Pancreas (tissue), 10 donors: ENCODE data around the gene NOL4L. TPM values are rescaled to one million over a fixed set of nuclear protein-coding genes. Genes with fewer than 3 reads are reported as not detected.

ENCODE experiments used
- ATAC-seq, 4 donors: fragments of 200-7000 bp; cut with Tn5 transposase; one replicate each; pipeline versions ENCODE4 v1.8.0 to v1.9.1; 2020; ENCODE audit warnings: mild to moderate bottlenecking in 4 of 4, moderate library complexity in 4 of 4
- DNase-seq, 6 donors: peaks; one replicate each; pipeline ENCODE4 v3.0.0-alpha.2; 2020
- FAIRE-seq: peaks from 2 replicates; lab custom pipeline; 2012; peaks lifted over from hg19 to GRCh38; lab: Jason Lieb, UNC
- H3K27ac ChIP-seq, 4 donors: fragments of 200-600 bp; sonication (generic); 1 replicate in 3 of 4; 2 replicates in 1 of 4; pipeline versions ENCODE4 v1.5.0 to v1.8.0; 2020
- H3K27me3 ChIP-seq, 4 donors: fragments of 200-600 bp; one replicate each; pipeline ENCODE4 v1.8.0; 2021
- H3K36me3 ChIP-seq, 3 donors: fragments of 200-600 bp; sonication (generic) in 1 of 3; one replicate each; pipeline versions ENCODE4 v1.5.0 to v1.8.0; 2020 to 2021
- H3K4me1 ChIP-seq, 3 donors: fragments of 200-600 bp; one replicate each; pipeline ENCODE4 v1.8.0; 2021
- H3K4me3 ChIP-seq, 4 donors: fragments of 200-600 bp; sonication (generic) in 2 of 4; one replicate each; pipeline versions ENCODE4 v1.5.0 to v1.8.0; 2020 to 2021
- H3K9me3 ChIP-seq, 4 donors: fragments of 200-600 bp; one replicate each; pipeline ENCODE4 v1.8.0; 2021
- WGBS, 2 donors: extraction: QIAGEN DNeasy Blood & Tissue Kit; methylation state at CpG; one replicate each; pipeline ENCODE4 v1.1.7; 2013; 5-methylcytosine and 5-hydroxymethylcytosine counted together
- intact Hi-C, 3 donors: fragments of 100-400 bp; cut with DNase I; formaldehyde crosslinking; loops; one replicate each; pipeline versions ENCODE4 v1.11.1 to v1.14.2; 2022
- polyA plus RNA-seq, 2 donors: library from polyadenylated mRNA; stranded (reverse); fragments of 200-250 nt; gene quantifications; one replicate each; pipeline ENCODE4 v1.2.3, GENCODE V29; 2013
- total RNA-seq, 6 donors: library from RNA; stranded (reverse); fragmentation: NEBNext Ultra II Directional in 4 of 6; extraction: Animal tissue kit (Norgen Biotek cat#: 25700) in 4 of 6; gene quantifications; one replicate each; pipeline versions ENCODE4 v1.2.1 to v1.2.4, GENCODE V29; 2021 to 2023
- TF ChIP-seq, protein P1 (sequence below), 4 donors: fragments of 200-600 bp; sonication (generic) in 3 of 4; IDR thresholded peaks; one replicate each; pipeline versions ENCODE4 v1.5.0 to v1.8.0; 2021; ENCODE audit warnings: antibody characterized with exemption in 4 of 4
- donor health status: healthy with polysubstance abuse.
- donor health status: DM: no; HTN: no; CAD: no; lungs with moderate emphysema.
- donor health status: DM: no; HTN: no; CAD: no.
- donor health status: control.
- donor health status: control.
- donor health status: Bipolar disorder and iron deficiency.
- donor health status: DM: yes; HTN: yes; CAD: no.
- donor health status: DM: no; HTN: no; CAD: no.
- donor health status: DM: no; HTN: no; CAD: no.
- donor health status: DM: yes; HTN: yes; CAD: no.

Gene NOL4L
- total and polyA plus RNA-seq, 8 donors = 8.7 to 14.5 (median 10.2) TPM

DNA sequence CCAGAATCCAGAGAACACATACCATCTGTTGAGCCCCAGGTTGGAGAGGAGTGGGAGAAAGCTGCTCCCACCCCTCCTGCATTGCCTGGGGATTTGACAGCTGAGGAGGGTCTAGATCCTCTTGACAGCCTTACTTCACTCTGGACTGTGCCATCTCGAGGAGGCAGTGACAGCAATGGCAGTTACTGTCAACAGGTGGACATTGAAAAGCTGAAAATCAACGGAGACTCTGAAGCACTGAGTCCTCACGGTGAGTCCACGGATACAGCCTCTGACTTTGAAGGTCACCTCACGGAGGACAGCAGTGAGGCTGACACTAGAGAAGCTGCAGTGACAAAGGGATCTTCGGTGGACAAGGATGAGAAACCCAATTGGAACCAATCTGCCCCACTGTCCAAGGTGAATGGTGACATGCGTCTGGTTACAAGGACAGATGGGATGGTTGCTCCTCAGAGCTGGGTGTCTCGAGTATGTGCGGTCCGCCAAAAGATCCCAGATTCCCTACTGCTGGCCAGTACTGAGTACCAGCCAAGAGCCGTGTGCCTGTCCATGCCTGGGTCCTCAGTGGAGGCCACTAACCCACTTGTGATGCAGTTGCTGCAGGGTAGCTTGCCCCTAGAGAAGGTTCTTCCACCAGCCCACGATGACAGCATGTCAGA, 149.6 kb downstream of the NOL4L start:
- ATAC-seq (no peak), FAIRE-seq (no peak), DNase-seq (no peak)
- H3K4me1 ChIP-seq = peaks cover 0 to 6% (median 4%) of the 10 kb centered on the region in 3 donors
- no peak overlapping the region for H3K27ac ChIP-seq
- H3K9me3 ChIP-seq = no peaks in the 10 kb centered on the region
- H3K27me3 ChIP-seq = no peaks in the 10 kb centered on the region
- intact Hi-C loops = no loop called here
- no peak overlapping the region for H3K4me3 ChIP-seq
- 88 to 90% methylated on average over 12 of the region's 12 CpGs for WGBS, 2 donors
- TF ChIP-seq, protein P1, sequence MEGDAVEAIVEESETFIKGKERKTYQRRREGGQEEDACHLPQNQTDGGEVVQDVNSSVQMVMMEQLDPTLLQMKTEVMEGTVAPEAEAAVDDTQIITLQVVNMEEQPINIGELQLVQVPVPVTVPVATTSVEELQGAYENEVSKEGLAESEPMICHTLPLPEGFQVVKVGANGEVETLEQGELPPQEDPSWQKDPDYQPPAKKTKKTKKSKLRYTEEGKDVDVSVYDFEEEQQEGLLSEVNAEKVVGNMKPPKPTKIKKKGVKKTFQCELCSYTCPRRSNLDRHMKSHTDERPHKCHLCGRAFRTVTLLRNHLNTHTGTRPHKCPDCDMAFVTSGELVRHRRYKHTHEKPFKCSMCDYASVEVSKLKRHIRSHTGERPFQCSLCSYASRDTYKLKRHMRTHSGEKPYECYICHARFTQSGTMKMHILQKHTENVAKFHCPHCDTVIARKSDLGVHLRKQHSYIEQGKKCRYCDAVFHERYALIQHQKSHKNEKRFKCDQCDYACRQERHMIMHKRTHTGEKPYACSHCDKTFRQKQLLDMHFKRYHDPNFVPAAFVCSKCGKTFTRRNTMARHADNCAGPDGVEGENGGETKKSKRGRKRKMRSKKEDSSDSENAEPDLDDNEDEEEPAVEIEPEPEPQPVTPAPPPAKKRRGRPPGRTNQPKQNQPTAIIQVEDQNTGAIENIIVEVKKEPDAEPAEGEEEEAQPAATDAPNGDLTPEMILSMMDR (IDR thresholded peaks at IDR 0.05) = no peak
- peaks cover 3 to 65% (median 32%) of the 10 kb centered on the region in 3 donors for H3K36me3 ChIP-seq

DNA sequence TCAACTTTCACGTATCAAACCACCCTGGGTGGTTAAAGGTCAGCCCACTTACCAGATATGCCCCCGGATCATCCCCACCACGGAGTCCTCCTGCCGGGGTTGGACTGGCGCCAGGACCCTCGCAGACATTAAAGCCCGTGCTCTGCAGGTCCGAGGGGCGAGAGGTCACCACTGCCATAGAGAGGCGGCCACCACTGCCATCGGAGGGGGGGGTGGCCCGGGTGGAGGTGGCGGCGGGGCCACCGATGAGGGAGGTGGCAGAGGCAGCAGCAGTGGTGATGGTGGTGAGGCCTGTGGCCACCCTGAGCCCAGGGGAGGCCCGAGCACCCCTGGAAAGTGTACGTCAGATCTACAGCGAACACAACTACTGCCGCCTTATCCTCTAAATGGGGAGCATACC, 150.7 kb downstream of the NOL4L start:
- DNase-seq (peak in 2 of 6 donors; percentile 44 to 71), ATAC-seq (no peak), FAIRE-seq (no peak)
- no peaks in the 10 kb centered on the region for H3K9me3 ChIP-seq
- intact Hi-C loops = no loop called here
- H3K36me3 ChIP-seq = peaks cover 7 to 68% (median 38%) of the 10 kb centered on the region in 3 donors
- WGBS, 2 donors = 83 to 87% methylated on average over 18 to 19 of the region's 19 CpGs
- no peak overlapping the region for H3K4me3 ChIP-seq
- H3K27ac ChIP-seq = no peak overlapping the region
- H3K27me3 ChIP-seq = no peaks in the 10 kb centered on the region
- peaks cover 0 to 6% (median 4%) of the 10 kb centered on the region in 3 donors for H3K4me1 ChIP-seq
- TF ChIP-seq, protein P1 (IDR thresholded peaks at IDR 0.05) = no peak

DNA sequence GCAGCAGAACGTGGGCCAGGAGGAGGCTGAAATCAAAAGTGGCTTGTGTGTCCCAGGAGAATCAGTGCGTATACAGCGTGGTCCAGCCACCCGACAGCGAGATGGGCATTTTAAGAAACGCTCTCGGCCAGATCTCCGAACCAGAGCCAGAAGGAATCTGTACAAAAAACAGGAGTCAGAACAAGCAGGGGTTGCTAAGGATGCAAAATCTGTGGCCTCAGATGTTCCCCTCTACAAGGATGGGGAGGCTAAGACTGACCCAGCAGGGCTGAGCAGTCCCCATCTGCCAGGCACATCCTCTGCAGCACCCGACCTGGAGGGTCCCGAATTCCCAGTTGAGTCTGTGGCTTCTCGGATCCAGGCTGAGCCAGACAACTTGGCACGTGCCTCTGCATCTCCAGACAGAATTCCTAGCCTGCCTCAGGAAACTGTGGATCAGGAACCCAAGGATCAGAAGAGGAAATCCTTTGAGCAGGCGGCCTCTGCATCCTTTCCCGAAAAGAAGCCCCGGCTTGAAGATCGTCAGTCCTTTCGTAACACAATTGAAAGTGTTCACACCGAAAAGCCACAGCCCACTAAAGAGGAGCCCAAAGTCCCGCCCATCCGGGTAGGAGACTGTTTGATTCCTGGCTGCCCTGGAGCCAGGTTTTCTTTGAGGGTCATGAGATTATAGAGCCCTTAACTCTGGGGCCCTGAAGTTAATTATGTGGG, 151.7 kb downstream of the NOL4L start:
- Histone ChIP-seq H3K4me3 (no peak overlapping the region), H3K36me3 (peaks cover 7 to 71% (median 45%) of the 10 kb centered on the region in 3 donors), H3K9me3 (no peaks in the 10 kb centered on the region), H3K27me3 (no peaks in the 10 kb centered on the region), H3K27ac (no peak overlapping the region), H3K4me1 (peaks cover 0 to 6% (median 4%) of the 10 kb centered on the region in 3 donors)
- WGBS, 2 donors = 84 to 86% methylated on average over 20 of the region's 20 CpGs
- TF ChIP-seq, protein P1 (IDR thresholded peaks at IDR 0.05) = no peak
- FAIRE-seq (no peak), DNase-seq (no peak), ATAC-seq (no peak)
- intact Hi-C loops = no loop called here

DNA sequence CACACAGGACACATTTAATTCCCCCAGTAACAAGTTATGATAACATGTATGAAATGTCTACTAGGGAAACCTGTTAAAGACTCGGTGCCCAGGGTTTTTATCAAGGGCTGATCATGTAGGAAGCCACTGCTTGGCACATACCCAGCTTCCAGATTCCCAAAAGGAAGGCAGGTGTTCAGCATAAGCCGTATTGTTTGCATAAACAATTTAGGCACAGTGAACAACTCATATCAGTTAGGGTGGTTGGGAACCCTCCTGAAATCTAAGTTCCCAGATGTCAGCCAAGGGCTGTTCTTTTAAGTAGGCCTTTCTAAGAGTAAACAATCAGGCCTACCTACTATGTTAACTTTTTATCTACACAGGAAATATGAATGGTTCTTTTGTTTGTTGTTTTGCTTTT, 152.9 kb downstream of the NOL4L start:
- Histone ChIP-seq H3K36me3 (peaks cover 7 to 74% (median 45%) of the 10 kb centered on the region in 3 donors), H3K4me3 (no peak overlapping the region), H3K9me3 (no peaks in the 10 kb centered on the region), H3K27me3 (no peaks in the 10 kb centered on the region), H3K4me1 (peaks cover 0 to 6% (median 4%) of the 10 kb centered on the region in 3 donors), H3K27ac (no peak overlapping the region)
- TF ChIP-seq, protein P1 (IDR thresholded peaks at IDR 0.05) = no peak
- 10 to 12% methylated on average over 2 of the region's 2 CpGs for WGBS, 2 donors
- FAIRE-seq (no peak), DNase-seq (no peak), ATAC-seq (peak in 2 of 4 donors; percentile 26 to 43)
- intact Hi-C loops = no loop called here
